NCI-H2107 (cell line): Measurements from ENCODE around the gene CRTC1.

Experiments
- DNase-seq: peaks from one replicate; lab custom pipeline; 2025; lab: John Stamatoyannopoulos, UW

The CRTC1 gene

GRCh38 chr19:18784786-18785120 is 101.3 kb downstream of the CRTC1 start:
- DNase-seq: no peak

GRCh38 chr19:18785179-18786124 is 102.0 kb downstream of the CRTC1 start:
- DNase-seq: no peak

- DNase-seq: no peak
Measured at GRCh38 chr19:18788529-18789421, 105.3 kb downstream of the CRTC1 start.

GRCh38 chr19:18789422-18789869 is 106.0 kb downstream of the CRTC1 start:
- no peak for DNase-seq

GRCh38 chr19:18789883-18790565 is 106.5 kb downstream of the CRTC1 start:
- no peak for DNase-seq

GRCh38 chr19:18790566-18791314 is 107.3 kb downstream of the CRTC1 start, which contains the start of gene COMP:
TSS of gene COMP (minus strand) at chr19:18791305. CDS start at chr19:18791269, 36 bp downstream.
- DNase-seq: no peak

GRCh38 chr19:18791315-18791678 is 107.8 kb downstream of the CRTC1 start:
- DNase-seq: no peak

- DNase-seq: no peak
Measured at GRCh38 chr19:18792661-18793060, 109.2 kb downstream of the CRTC1 start.

GRCh38 chr19:18793144-18794028 is 109.9 kb downstream of the CRTC1 start:
- DNase-seq: no peak

- DNase-seq: no peak
Measured at GRCh38 chr19:18794029-18794313, 110.5 kb downstream of the CRTC1 start.

GRCh38 chr19:18794692-18795091 is 111.2 kb downstream of the CRTC1 start:
- DNase-seq: no peak

- DNase-seq: no peak
Measured at GRCh38 chr19:18795540-18795939, 112.1 kb downstream of the CRTC1 start.

- DNase-seq: no peak
Measured at GRCh38 chr19:18796239-18796638, 112.8 kb downstream of the CRTC1 start.

GRCh38 chr19:18798384-18799352 is 115.2 kb downstream of the CRTC1 start:
- DNase-seq: no peak

- no peak for DNase-seq
Measured at GRCh38 chr19:18799389-18799970, 116.0 kb downstream of the CRTC1 start.

GRCh38 chr19:18800079-18800478 is 116.6 kb downstream of the CRTC1 start:
- DNase-seq: no peak

GRCh38 chr19:18800636-18801035 is 117.2 kb downstream of the CRTC1 start:
- no peak for DNase-seq

GRCh38 chr19:18802354-18802753 is 118.9 kb downstream of the CRTC1 start:
- DNase-seq: no peak

- no peak for DNase-seq
Measured at GRCh38 chr19:18803550-18804138, 120.2 kb downstream of the CRTC1 start.
